DOHH2 (cell line): ENCODE data around the gene SMARCAD1.

ENCODE experiments used
- H3F3A ChIP-seq: fragments of 200-600 bp; sonication (generic), shearing (Covaris generic); 2 replicates; pipeline ENCODE4 v1.6.0; 2016; ENCODE audit warnings: antibody characterized with exemption, mild to moderate bottlenecking; ENCODE audit not compliant: control insufficient read depth, insufficient read depth
- H3K27ac ChIP-seq: fragments of 200-600 bp; sonication (generic); 2 replicates; pipeline ENCODE4 v1.5.1; 2014; ENCODE audit warnings: low read depth, mild to moderate bottlenecking, low read length, moderate library complexity
- H3K27me3 ChIP-seq: fragments of 200-600 bp; sonication (generic); 2 replicates; pipeline ENCODE4 v1.6.1; 2014; ENCODE audit warnings: mild to moderate bottlenecking, low read length, mixed read lengths; ENCODE audit not compliant: control insufficient read depth
- H3K36me3 ChIP-seq: fragments of 200-600 bp; sonication (generic); 2 replicates; pipeline ENCODE4 v1.6.1; 2014; ENCODE audit warnings: mild to moderate bottlenecking, low read length, moderate library complexity, mixed read lengths; ENCODE audit not compliant: control insufficient read depth
- H3K4me1 ChIP-seq: fragments of 200-600 bp; sonication (generic); 2 replicates; pipeline ENCODE4 v1.6.1; 2014; ENCODE audit warnings: mild to moderate bottlenecking, low read length, mixed read lengths; ENCODE audit not compliant: control insufficient read depth
- H3K4me2 ChIP-seq: fragments of 200-600 bp; sonication (generic); 2 replicates; pipeline ENCODE4 v1.6.0; 2014; ENCODE audit warnings: mild to moderate bottlenecking, low read length, moderate library complexity
- H3K4me3 ChIP-seq: fragments of 200-600 bp; sonication (generic); 2 replicates; pipeline ENCODE4 v1.5.1; 2014; ENCODE audit warnings: mild to moderate bottlenecking, low read length, mixed read lengths
- H3K79me2 ChIP-seq: fragments of 200-600 bp; sonication (generic); 2 replicates; pipeline ENCODE4 v1.6.1; 2014; ENCODE audit warnings: mild to moderate bottlenecking, low read length, mixed read lengths; ENCODE audit not compliant: control insufficient read depth
- H3K9me2 ChIP-seq: fragments of 200-600 bp; sonication (generic); replicated peaks from 2 replicates; pipeline ENCODE4 v1.6.1; 2014; ENCODE audit warnings: mild to moderate bottlenecking, low read length, mixed read lengths; ENCODE audit not compliant: control insufficient read depth
- H3K9me3 ChIP-seq: fragments of 200-600 bp; sonication (generic); 2 replicates; pipeline ENCODE4 v1.6.1; 2014; ENCODE audit warnings: antibody characterized with exemption, low read length, mixed read lengths; ENCODE audit not compliant: control insufficient read depth, insufficient read depth
- H4K20me1 ChIP-seq: fragments of 200-600 bp; sonication (generic); 2 replicates; pipeline ENCODE4 v1.6.0; 2014; ENCODE audit warnings: low read depth, mild to moderate bottlenecking, antibody characterized with exemption, low read length, moderate library complexity; ENCODE audit not compliant: control insufficient read depth, insufficient read depth
- CTCF ChIP-seq: fragments of 200-600 bp; sonication (generic); IDR thresholded peaks from one replicate; pipeline ENCODE4 v1.5.1; 2014; ENCODE audit warnings: antibody characterized with exemption, mild to moderate bottlenecking, low read depth, low read length; ENCODE audit not compliant: poor library complexity, severe bottlenecking
- EZH2phosphoT487 ChIP-seq: fragments of 200-600 bp; sonication (generic); IDR thresholded peaks from 2 replicates; pipeline ENCODE4 v1.6.1; 2017; ENCODE audit warnings: borderline replicate concordance, mild to moderate bottlenecking, antibody characterized with exemption, low read length, moderate library complexity, mixed read lengths

SMARCAD1 gene

GRCh38 chr4:94216394-94216793 is 8.7 kb downstream of the SMARCAD1 start:
- Histone ChIP-seq H3K9me3 (no peaks in the 10 kb centered on the region), H3K4me3 (no peak overlapping the region), H3K79me2 (peaks cover 80% of the 10 kb centered on the region), H4K20me1 (no peaks in the 10 kb centered on the region), H3K36me3 (peaks cover 83% of the 10 kb centered on the region), H3K9me2 (no peaks in the 10 kb centered on the region), H3K4me2 (no peak overlapping the region), H3K27ac (no peak overlapping the region), H3K4me1 (peaks cover 1% of the 10 kb centered on the region; the same call in 1 of the 2 replicates), H3F3A (no peaks in the 10 kb centered on the region), H3K27me3 (no peaks in the 10 kb centered on the region)
- TF ChIP-seq EZH2phosphoT487 (no peak), CTCF (no peak)

- Histone ChIP-seq H3K9me2 (no peaks in the 10 kb centered on the region), H3K27ac (no peak overlapping the region), H3K79me2 (peaks cover 75% of the 10 kb centered on the region), H3K27me3 (no peaks in the 10 kb centered on the region), H3K4me2 (no peak overlapping the region), H3K4me3 (no peak overlapping the region), H3K9me3 (no peaks in the 10 kb centered on the region), H4K20me1 (no peaks in the 10 kb centered on the region), H3K4me1 (no peaks in the 10 kb centered on the region), H3K36me3 (peaks cover 72% of the 10 kb centered on the region), H3F3A (no peaks in the 10 kb centered on the region)
- TF ChIP-seq CTCF (no peak), EZH2phosphoT487 (no peak)
Measured at GRCh38 chr4:94219402-94219801, 11.7 kb downstream of the SMARCAD1 start.

GRCh38 chr4:94221916-94222315 is 14.3 kb downstream of the SMARCAD1 start:
- Histone ChIP-seq H3K27ac (no peak overlapping the region), H3K4me2 (no peak overlapping the region), H4K20me1 (no peaks in the 10 kb centered on the region), H3K4me1 (peaks cover 13% of the 10 kb centered on the region; the same call in 1 of the 2 replicates), H3K36me3 (peaks cover 61% of the 10 kb centered on the region), H3K9me3 (no peaks in the 10 kb centered on the region), H3F3A (no peaks in the 10 kb centered on the region), H3K27me3 (no peaks in the 10 kb centered on the region), H3K4me3 (no peak overlapping the region), H3K9me2 (no peaks in the 10 kb centered on the region), H3K79me2 (peaks cover 71% of the 10 kb centered on the region)
- no peak for TF ChIP-seq EZH2phosphoT487
- TF ChIP-seq CTCF = no peak
